ENCODE measurements around the gene AMOTL2. TPM values are rescaled to one million over a fixed set of nuclear protein-coding genes. Genes with fewer than 3 reads are reported as not detected.

Gene AMOTL2
- total RNA-seq, 1 experiment from 2014 or later, result 30.9 TPM

- Histone ChIP-seq H3K4ac (ENCODE audit: low read depth, low read length) (no peak overlapping the region), H2BK15ac (ENCODE audit: low read depth, low read length) (no peak overlapping the region), H2BK120ac (ENCODE audit: low read depth, low read length, poor library complexity, severe bottlenecking) (no peak overlapping the region), H3K9me3 (ENCODE audit: control insufficient read depth, low read depth, low read length) (no peaks in the 10 kb centered on the region), H3K27me3 (ENCODE audit: insufficient read depth, low read length) (no peaks in the 10 kb centered on the region), H2BK5ac (ENCODE audit: insufficient read length, low read length) (no peak overlapping the region), H4K20me1 (ENCODE audit: control insufficient read depth, insufficient read depth, insufficient read length) (no peaks in the 10 kb centered on the region), H2AFZ (ENCODE audit: low read length) (no peak overlapping the region), H4K5ac (ENCODE audit: insufficient read length, low read depth, low read length) (no peak overlapping the region), H3K23me2 (ENCODE audit: insufficient read length, low read depth, low read length, poor library complexity, severe bottlenecking) (no peaks in the 10 kb centered on the region), H3K79me1 (ENCODE audit: insufficient read depth, low read depth, low read length, poor library complexity, severe bottlenecking) (no peaks in the 10 kb centered on the region), H3K4me2 (ENCODE audit: insufficient read depth, insufficient read length, low read length) (no peak overlapping the region), H3T11ph (ENCODE audit: low read length) (no peak overlapping the region), H3K79me2 (ENCODE audit: insufficient read depth, low read length) (no peaks in the 10 kb centered on the region), H2AK5ac (ENCODE audit: insufficient read length, low read length) (no peak overlapping the region), H3K14ac (ENCODE audit: insufficient read depth, low read length) (no peak overlapping the region), H3K4me1 (ENCODE audit: insufficient read depth, low read length) (peaks cover 21% of the 10 kb centered on the region; the same call in 1 of the 2 replicates), H3K9ac (ENCODE audit: extremely low read depth, insufficient read length, low read length) (no peak overlapping the region), H3K18ac (ENCODE audit: insufficient read length, low read depth, low read length) (no peak overlapping the region), H2BK12ac (ENCODE audit: insufficient read length, low read depth, low read length) (no peak overlapping the region), H2BK20ac (ENCODE audit: low read depth, low read length, poor library complexity, severe bottlenecking) (no peak overlapping the region), H3K23ac (ENCODE audit: insufficient read length, low read depth, low read length) (no peak overlapping the region), H4K8ac (replicated peaks; ENCODE audit: insufficient read length, low read depth, low read length) (no peak overlapping the region), H3K27ac (ENCODE audit: insufficient read length, low read depth, low read length) (no peak overlapping the region), H3K56ac (ENCODE audit: insufficient read length, low read depth, low read length) (no peak overlapping the region), H4K91ac (ENCODE audit: insufficient read length, low read depth, low read length) (no peak overlapping the region)
- H3K4me3 Mint-ChIP-seq, result no peak overlapping the region
- TF ChIP-seq, protein P1, sequence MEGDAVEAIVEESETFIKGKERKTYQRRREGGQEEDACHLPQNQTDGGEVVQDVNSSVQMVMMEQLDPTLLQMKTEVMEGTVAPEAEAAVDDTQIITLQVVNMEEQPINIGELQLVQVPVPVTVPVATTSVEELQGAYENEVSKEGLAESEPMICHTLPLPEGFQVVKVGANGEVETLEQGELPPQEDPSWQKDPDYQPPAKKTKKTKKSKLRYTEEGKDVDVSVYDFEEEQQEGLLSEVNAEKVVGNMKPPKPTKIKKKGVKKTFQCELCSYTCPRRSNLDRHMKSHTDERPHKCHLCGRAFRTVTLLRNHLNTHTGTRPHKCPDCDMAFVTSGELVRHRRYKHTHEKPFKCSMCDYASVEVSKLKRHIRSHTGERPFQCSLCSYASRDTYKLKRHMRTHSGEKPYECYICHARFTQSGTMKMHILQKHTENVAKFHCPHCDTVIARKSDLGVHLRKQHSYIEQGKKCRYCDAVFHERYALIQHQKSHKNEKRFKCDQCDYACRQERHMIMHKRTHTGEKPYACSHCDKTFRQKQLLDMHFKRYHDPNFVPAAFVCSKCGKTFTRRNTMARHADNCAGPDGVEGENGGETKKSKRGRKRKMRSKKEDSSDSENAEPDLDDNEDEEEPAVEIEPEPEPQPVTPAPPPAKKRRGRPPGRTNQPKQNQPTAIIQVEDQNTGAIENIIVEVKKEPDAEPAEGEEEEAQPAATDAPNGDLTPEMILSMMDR (conservative IDR thresholded peaks at IDR 0.05), result no peak
- H3K27ac Mint-ChIP-seq, result peak overlapping the region in 2 of 3 experiments; percentile 82 to 99; a peak in 1 of 7 replicates
- H3K9me3 Mint-ChIP-seq, result no peaks in the 10 kb centered on the region
- H3K36me3 Mint-ChIP-seq (ENCODE audit: insufficient read depth in 1 of 3, low read depth in 3 of 3), result peaks cover 71 to 90% (median 83%) of the 10 kb centered on the region in 3 experiments
- WGBS (ENCODE audit: extremely low coverage, insufficient read length, low lambda C conversion rate), result no CpG with 5 or more reads among the region's 4 CpGs
- H3K27me3 Mint-ChIP-seq (ENCODE audit: low read depth), result no peaks in the 10 kb centered on the region; the same call in none of the 2 replicates
- peak; percentile 19 for DNase-seq
- H3K4me1 Mint-ChIP-seq, result peaks cover 47 to 55% of the 10 kb centered on the region in 2 experiments
Observed at GRCh38 chr3:134365766-134366065, 8.5 kb downstream of the AMOTL2 start.

Data from H9 (cell line).